ENCODE measurements around the gene DARS1.

Gene DARS1

GRCh38 chr2:135876066-135876711, 109.2 kb downstream of the DARS1 start, which contains the start of gene MCM6:
TSS of gene MCM6 (minus strand) at chr2:135876443. CDS start at chr2:135876365, 78 bp downstream.
- Histone ChIP-seq H4K8ac (ENCODE audit: low read depth, low read length) (peak within 1 kb of the TSS; percentile 13), H3K23ac (ENCODE audit: low read length) (no peak within 1 kb of the TSS), H2BK120ac (ENCODE audit: low read depth, low read length) (no peak within 1 kb of the TSS), H3K4me3 (ENCODE audit: low read length) (peak within 1 kb of the TSS; percentile 73), H3K79me1 (ENCODE audit: low read length) (peaks cover 6% of the 10 kb centered on the region), H3K4me1 (ENCODE audit: control insufficient read depth, low read depth, low read length) (peaks cover 6% of the 10 kb centered on the region), H3K27me3 (ENCODE audit: insufficient read depth, low read length, poor library complexity) (no peaks in the 10 kb centered on the region), H3K4me2 (ENCODE audit: low read length) (peak within 1 kb of the TSS; percentile 78), H2AK5ac (ENCODE audit: low read length) (no peak within 1 kb of the TSS), H3K56ac (ENCODE audit: low read length) (peak within 1 kb of the TSS; percentile 93), H3K79me2 (ENCODE audit: control insufficient read depth, insufficient read depth, low read length) (peaks cover 22% of the 10 kb centered on the region), H2BK5ac (ENCODE audit: low read length) (no peak within 1 kb of the TSS), H3K27ac (ENCODE audit: low read depth, low read length) (peak within 1 kb of the TSS; percentile 78), H3K18ac (ENCODE audit: low read length) (peak within 1 kb of the TSS; percentile 61), H4K5ac (ENCODE audit: low read length) (no peak within 1 kb of the TSS), H3K36me3 (ENCODE audit: control insufficient read depth, insufficient read depth, low read length) (no peaks in the 10 kb centered on the region), H3K9ac (ENCODE audit: low read length) (peak within 1 kb of the TSS; percentile 87), H2BK15ac (replicated peaks; ENCODE audit: low read depth) (no peak within 1 kb of the TSS), H3K4ac (ENCODE audit: low read depth, low read length) (peak within 1 kb of the TSS; percentile 83)
- DNase-seq, result peak; percentile 100
- no CpG with 5 or more reads among the region's 71 CpGs for WGBS (ENCODE audit: extremely low coverage, insufficient coverage, low lambda C conversion rate)

- Histone ChIP-seq H4K5ac (ENCODE audit: low read length) (no peak overlapping the region), H3K79me1 (ENCODE audit: low read length) (peaks cover 8% of the 10 kb centered on the region), H2BK15ac (replicated peaks; ENCODE audit: low read depth) (no peak overlapping the region), H2BK120ac (ENCODE audit: low read depth, low read length) (no peak overlapping the region), H3K27ac (ENCODE audit: low read depth, low read length) (peak overlapping the region; percentile 78), H3K4me1 (ENCODE audit: control insufficient read depth, low read depth, low read length) (peaks cover 6% of the 10 kb centered on the region), H3K27me3 (ENCODE audit: insufficient read depth, low read length, poor library complexity) (no peaks in the 10 kb centered on the region), H3K79me2 (ENCODE audit: control insufficient read depth, insufficient read depth, low read length) (peaks cover 22% of the 10 kb centered on the region), H3K23ac (ENCODE audit: low read length) (no peak overlapping the region), H3K4me3 (ENCODE audit: low read length) (peak overlapping the region; percentile 73), H3K4ac (ENCODE audit: low read depth, low read length) (no peak overlapping the region), H4K8ac (ENCODE audit: low read depth, low read length) (no peak overlapping the region), H3K56ac (ENCODE audit: low read length) (peak overlapping the region; percentile 93), H3K4me2 (ENCODE audit: low read length) (peak overlapping the region; percentile 78), H3K36me3 (ENCODE audit: control insufficient read depth, insufficient read depth, low read length) (peaks cover 1% of the 10 kb centered on the region), H2AK5ac (ENCODE audit: low read length) (no peak overlapping the region), H3K9ac (ENCODE audit: low read length) (peak overlapping the region; percentile 87), H3K18ac (ENCODE audit: low read length) (peak overlapping the region; percentile 61), H2BK5ac (ENCODE audit: low read length) (no peak overlapping the region)
- no CpG with 5 or more reads among the region's 26 CpGs for WGBS (ENCODE audit: extremely low coverage, insufficient coverage, low lambda C conversion rate)
- peak; percentile 76 for DNase-seq
These were observed 109.8 kb downstream of the DARS1 start for GRCh38 chr2:135875491-135876065.

GRCh38 chr2:135874777-135875365, 110.6 kb downstream of the DARS1 start:
- WGBS (ENCODE audit: extremely low coverage, insufficient coverage, low lambda C conversion rate), result no CpG with 5 or more reads among the region's 19 CpGs
- Histone ChIP-seq H3K27ac (ENCODE audit: low read depth, low read length) (no peak overlapping the region), H2BK15ac (replicated peaks; ENCODE audit: low read depth) (no peak overlapping the region), H3K36me3 (ENCODE audit: control insufficient read depth, insufficient read depth, low read length) (peaks cover 1% of the 10 kb centered on the region), H3K4me1 (ENCODE audit: control insufficient read depth, low read depth, low read length) (peaks cover 6% of the 10 kb centered on the region), H3K4me2 (ENCODE audit: low read length) (peak overlapping the region; percentile 78), H3K27me3 (ENCODE audit: insufficient read depth, low read length, poor library complexity) (no peaks in the 10 kb centered on the region), H3K4ac (ENCODE audit: low read depth, low read length) (no peak overlapping the region), H3K56ac (ENCODE audit: low read length) (peak overlapping the region; percentile 93), H2BK120ac (ENCODE audit: low read depth, low read length) (no peak overlapping the region), H3K4me3 (ENCODE audit: low read length) (peak overlapping the region; percentile 73), H3K79me1 (ENCODE audit: low read length) (peaks cover 8% of the 10 kb centered on the region), H3K23ac (ENCODE audit: low read length) (no peak overlapping the region), H2AK5ac (ENCODE audit: low read length) (no peak overlapping the region), H3K18ac (ENCODE audit: low read length) (no peak overlapping the region), H2BK5ac (ENCODE audit: low read length) (no peak overlapping the region), H3K79me2 (ENCODE audit: control insufficient read depth, insufficient read depth, low read length) (peaks cover 22% of the 10 kb centered on the region), H3K9ac (ENCODE audit: low read length) (peak overlapping the region; percentile 87), H4K5ac (ENCODE audit: low read length) (no peak overlapping the region), H4K8ac (ENCODE audit: low read depth, low read length) (peak overlapping the region; percentile 13)
- no peak for DNase-seq

- Histone ChIP-seq H4K8ac (ENCODE audit: low read depth, low read length) (no peak overlapping the region), H3K4me2 (ENCODE audit: low read length) (no peak overlapping the region), H3K23ac (ENCODE audit: low read length) (no peak overlapping the region), H2BK5ac (ENCODE audit: low read length) (no peak overlapping the region), H3K4ac (ENCODE audit: low read depth, low read length) (no peak overlapping the region), H3K27ac (ENCODE audit: low read depth, low read length) (no peak overlapping the region), H3K4me3 (ENCODE audit: low read length) (no peak overlapping the region), H3K4me1 (ENCODE audit: control insufficient read depth, low read depth, low read length) (peaks cover 6% of the 10 kb centered on the region), H2BK15ac (replicated peaks; ENCODE audit: low read depth) (no peak overlapping the region), H3K18ac (ENCODE audit: low read length) (no peak overlapping the region), H3K27me3 (ENCODE audit: insufficient read depth, low read length, poor library complexity) (no peaks in the 10 kb centered on the region), H3K56ac (ENCODE audit: low read length) (no peak overlapping the region), H3K79me2 (ENCODE audit: control insufficient read depth, insufficient read depth, low read length) (peaks cover 19% of the 10 kb centered on the region), H2AK5ac (ENCODE audit: low read length) (no peak overlapping the region), H3K36me3 (ENCODE audit: control insufficient read depth, insufficient read depth, low read length) (peaks cover 7% of the 10 kb centered on the region), H2BK120ac (ENCODE audit: low read depth, low read length) (no peak overlapping the region), H3K79me1 (ENCODE audit: low read length) (peaks cover 11% of the 10 kb centered on the region), H4K5ac (ENCODE audit: low read length) (no peak overlapping the region), H3K9ac (ENCODE audit: low read length) (no peak overlapping the region)
- WGBS (ENCODE audit: extremely low coverage, insufficient coverage, low lambda C conversion rate), result no CpG with 5 or more reads among the region's 1 CpG
- DNase-seq, result no peak
These were observed 114.9 kb downstream of the DARS1 start for GRCh38 chr2:135870571-135870970.

- H3K27me3 ChIP-seq (ENCODE audit: insufficient read depth, low read length, poor library complexity), result no peaks in the 10 kb centered on the region
- no peak overlapping the region for H2BK5ac ChIP-seq (ENCODE audit: low read length)
- H3K27ac ChIP-seq (ENCODE audit: low read depth, low read length), result no peak overlapping the region
- no peak overlapping the region for H3K4ac ChIP-seq (ENCODE audit: low read depth, low read length)
- H3K56ac ChIP-seq (ENCODE audit: low read length), result no peak overlapping the region
- WGBS (ENCODE audit: extremely low coverage, insufficient coverage, low lambda C conversion rate), result no CpG with 5 or more reads among the region's 6 CpGs
- no peak overlapping the region for H3K18ac ChIP-seq (ENCODE audit: low read length)
- no peak overlapping the region for H2BK15ac ChIP-seq (replicated peaks; ENCODE audit: low read depth)
- H3K4me1 ChIP-seq (ENCODE audit: control insufficient read depth, low read depth, low read length), result no peaks in the 10 kb centered on the region
- peaks cover 1% of the 10 kb centered on the region for H3K79me2 ChIP-seq (ENCODE audit: control insufficient read depth, insufficient read depth, low read length)
- H4K5ac ChIP-seq (ENCODE audit: low read length), result no peak overlapping the region
- H4K8ac ChIP-seq (ENCODE audit: low read depth, low read length), result no peak overlapping the region
- H3K23ac ChIP-seq (ENCODE audit: low read length), result no peak overlapping the region
- H2BK120ac ChIP-seq (ENCODE audit: low read depth, low read length), result no peak overlapping the region
- peaks cover 3% of the 10 kb centered on the region for H3K79me1 ChIP-seq (ENCODE audit: low read length)
- H3K4me2 ChIP-seq (ENCODE audit: low read length), result no peak overlapping the region
- no peak for DNase-seq
- no peak overlapping the region for H2AK5ac ChIP-seq (ENCODE audit: low read length)
- H3K4me3 ChIP-seq (ENCODE audit: low read length), result no peak overlapping the region
- H3K36me3 ChIP-seq (ENCODE audit: control insufficient read depth, insufficient read depth, low read length), result peaks cover 9% of the 10 kb centered on the region
- H3K9ac ChIP-seq (ENCODE audit: low read length), result no peak overlapping the region
These were observed 122.2 kb downstream of the DARS1 start for GRCh38 chr2:135863233-135863632.
